Kidney tubule cell (primary cell): ENCODE results near the gene GPR151.

Source experiments
- DNase-seq: peaks from one replicate; pipeline ENCODE4 v3.0.0-alpha.2; 2018; ENCODE audit warnings: low spot score

GPR151 gene

GRCh38 chr5:146520731-146521130 is 4.7 kb upstream of the GPR151 start:
- peak; percentile 27 for DNase-seq

- DNase-seq: no peak
Observed at GRCh38 chr5:146519554-146519953, 3.6 kb upstream of the GPR151 start.

- DNase-seq: no peak
Observed at GRCh38 chr5:146515473-146516150, 378 bp downstream of the GPR151 start.

GRCh38 chr5:146514575-146514974 is 1.4 kb downstream of the GPR151 start:
- DNase-seq: no peak

- no peak for DNase-seq
Observed at GRCh38 chr5:146513462-146513861, 2.5 kb downstream of the GPR151 start.

- no peak for DNase-seq
Observed at GRCh38 chr5:146510559-146511125, 5.3 kb downstream of the GPR151 start.

GRCh38 chr5:146507428-146507827 is 8.6 kb downstream of the GPR151 start:
- DNase-seq: no peak

GRCh38 chr5:146499680-146500079 is 16.3 kb downstream of the GPR151 start:
- DNase-seq: no peak

GRCh38 chr5:146494656-146495055 is 21.3 kb downstream of the GPR151 start:
- DNase-seq: no peak

- DNase-seq: no peak
Observed at GRCh38 chr5:146490089-146490843, 25.7 kb downstream of the GPR151 start.

- no peak for DNase-seq
Observed at GRCh38 chr5:146484714-146485391, 31.1 kb downstream of the GPR151 start.

- no peak for DNase-seq
Observed at GRCh38 chr5:146482775-146483174, 33.2 kb downstream of the GPR151 start.

GRCh38 chr5:146475906-146476305 is 40.1 kb downstream of the GPR151 start:
- DNase-seq: no peak

GRCh38 chr5:146475190-146475780 is 40.7 kb downstream of the GPR151 start:
- no peak for DNase-seq

- no peak for DNase-seq
Observed at GRCh38 chr5:146474065-146474464, 41.9 kb downstream of the GPR151 start.

- no peak for DNase-seq
Observed at GRCh38 chr5:146467760-146468159, 48.2 kb downstream of the GPR151 start.

GRCh38 chr5:146466521-146467349 is 49.3 kb downstream of the GPR151 start:
- no peak for DNase-seq

GRCh38 chr5:146463446-146463845 is 52.5 kb downstream of the GPR151 start:
- no peak for DNase-seq
